Neural progenitor cell (in vitro differentiated cells): Measurements from ENCODE around the gene PLXNA4.

Source experiments
- CTCF ChIP-seq: fragments of 200-600 bp; sonication (generic); IDR thresholded peaks from 2 replicates; pipeline ENCODE4 v1.5.1; 2017; ENCODE audit warnings: antibody characterized with exemption, mild to moderate bottlenecking
- EZH2 ChIP-seq: fragments of 200-600 bp; sonication (generic); IDR thresholded peaks from 2 replicates; pipeline ENCODE4 v1.6.1; 2017; ENCODE audit warnings: antibody characterized with exemption, mild to moderate bottlenecking, moderate library complexity
- EZH2phosphoT487 ChIP-seq: fragments of 200-600 bp; sonication (generic); IDR thresholded peaks from 2 replicates; pipeline ENCODE4 v1.6.1; 2017; ENCODE audit warnings: antibody characterized with exemption

DNA sequence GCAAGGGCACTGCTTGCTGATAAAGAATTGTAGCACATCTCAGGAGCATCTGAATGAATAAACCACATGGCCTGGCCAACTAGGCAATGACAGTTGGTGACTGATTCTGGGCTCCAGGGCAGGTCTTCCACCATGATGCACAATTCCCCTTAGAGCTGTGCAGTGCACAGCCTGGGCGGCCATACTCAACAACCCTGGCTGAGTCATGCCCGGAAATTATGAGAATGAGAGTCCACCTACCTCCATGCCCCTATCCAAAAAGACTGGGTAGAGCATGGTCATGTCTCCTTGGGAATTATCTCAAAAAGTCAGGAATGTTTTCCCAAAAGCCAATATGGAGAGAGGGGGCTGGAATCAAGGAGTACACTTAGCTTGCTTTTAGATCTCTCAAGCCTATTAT is 425.6 kb downstream of the PLXNA4 start:
- TF ChIP-seq CTCF, result no peak
- no peak for TF ChIP-seq EZH2
- no peak for TF ChIP-seq EZH2phosphoT487
